Testis (tissue), 3 donors: ENCODE results near the gene TTL. TPM values are rescaled to one million over a fixed set of nuclear protein-coding genes. Genes with fewer than 3 reads are reported as not detected.
A peak's percentile ranks its signal among the peaks of the same experiment; 100 is the strongest.
"Not testable (repeated sequence)": the region's sequence is repeated elsewhere in the genome, so short reads cannot be mapped to it uniquely, and the experiment has no call there.

Experiments used
- DNase-seq: peaks from one replicate; pipeline ENCODE4 v3.0.0-alpha.2; 2019
- H3K27ac ChIP-seq, 2 donors: fragments of 200-600 bp; sonication (generic); one replicate each; pipeline ENCODE4 v1.5.1; 2019
- H3K27me3 ChIP-seq: fragments of 200-600 bp; sonication (generic); one replicate; pipeline ENCODE4 v1.5.1; 2019
- H3K36me3 ChIP-seq: fragments of 200-600 bp; sonication (generic); one replicate; pipeline ENCODE4 v1.5.1; 2017; ENCODE audit warnings: low read depth; ENCODE audit errors: missing control alignments
- H3K4me1 ChIP-seq: fragments of 200-600 bp; sonication (generic); one replicate; pipeline ENCODE4 v1.5.1; 2019
- H3K4me3 ChIP-seq, 2 donors: fragments of 200-600 bp; sonication (generic); one replicate each; pipeline ENCODE4 v1.5.1; 2017 to 2019
- H3K9me3 ChIP-seq: fragments of 200-600 bp; sonication (generic); one replicate; pipeline ENCODE4 v1.5.1; 2017
- POLR2A ChIP-seq: fragments of 450-650 bp; IDR thresholded peaks from one replicate; pipeline ENCODE4 v1.6.1; 2017; ENCODE audit warnings: antibody characterized with exemption, mild to moderate bottlenecking, moderate library complexity
- WGBS, 2 donors: methylation state at CpG; one replicate each; pipeline ENCODE4 v1.1.5; 2018; 5-methylcytosine and 5-hydroxymethylcytosine counted together
- intact Hi-C: fragments of 100-400 bp; cut with DNase I; formaldehyde crosslinking; loops from one replicate; pipeline ENCODE4 v1.15.1; 2023; ENCODE audit warnings: low total_unique reads
- polyA plus RNA-seq: library from polyadenylated mRNA; stranded (reverse); fragments of 350-450 nt; fragmentation: Illumina TruSeq; extraction: RNeasy Lipid Tissue Mini Kit (QIAGEN cat#74804); gene quantifications from one replicate; pipeline ENCODE4 v1.2.3, GENCODE V29; 2014; ENCODE audit warnings: low read depth, low replicate concordance; ENCODE audit not compliant: insufficient read depth
- total RNA-seq, 2 donors: library from RNA; depleted of rRNA; stranded (reverse); fragments of >200 nt; gene quantifications; one replicate each; pipeline ENCODE4 v1.2.3, GENCODE V29; 2016
- TF ChIP-seq, protein P1 (sequence below), 3 experiments: fragments of 450-650 bp in 2 of 3; fragments of 200-600 bp in 1 of 3; sonication (generic) in 1 of 3; IDR thresholded peaks; one replicate each; pipeline ENCODE4 v1.5.1; 2016 to 2019; ENCODE audit warnings: antibody characterized with exemption in 3 of 3, mild to moderate bottlenecking in 2 of 3, moderate library complexity in 1 of 3

TTL gene
- total and polyA plus RNA-seq, 3 donors from 2014 or later = 11.4 to 14.3 (median 12.2) TPM

DNA sequence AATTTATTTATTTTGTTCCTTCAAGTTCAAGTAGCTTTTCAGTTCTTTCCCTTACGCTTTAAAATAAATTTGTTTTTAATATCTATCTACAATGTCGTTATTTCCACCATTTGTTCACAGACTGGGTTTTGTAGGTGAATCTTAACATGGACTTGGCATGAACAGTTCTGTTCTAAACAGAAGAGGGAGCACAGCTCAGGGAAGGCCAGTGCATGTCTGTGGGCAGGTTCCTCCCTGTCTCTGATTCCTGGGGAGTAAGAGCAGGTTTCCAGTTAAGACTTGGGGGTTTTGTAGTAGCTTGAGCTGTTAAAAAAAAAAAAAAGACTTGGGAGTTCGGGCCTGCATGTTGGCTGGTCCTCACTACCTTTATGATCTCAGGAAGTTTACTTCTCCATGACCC lies 11.1 kb downstream of the TTL start:
- intact Hi-C loops = no loop called here
- no peak overlapping the region for H3K27ac ChIP-seq
- no peaks in the 10 kb centered on the region for H3K36me3 ChIP-seq
- H3K4me3 ChIP-seq = no peak overlapping the region
- no peaks in the 10 kb centered on the region for H3K4me1 ChIP-seq
- no peaks in the 10 kb centered on the region for H3K27me3 ChIP-seq
- WGBS, 2 donors = 85 to 87% methylated on average over 3 of the region's 3 CpGs
- TF ChIP-seq, protein P1, sequence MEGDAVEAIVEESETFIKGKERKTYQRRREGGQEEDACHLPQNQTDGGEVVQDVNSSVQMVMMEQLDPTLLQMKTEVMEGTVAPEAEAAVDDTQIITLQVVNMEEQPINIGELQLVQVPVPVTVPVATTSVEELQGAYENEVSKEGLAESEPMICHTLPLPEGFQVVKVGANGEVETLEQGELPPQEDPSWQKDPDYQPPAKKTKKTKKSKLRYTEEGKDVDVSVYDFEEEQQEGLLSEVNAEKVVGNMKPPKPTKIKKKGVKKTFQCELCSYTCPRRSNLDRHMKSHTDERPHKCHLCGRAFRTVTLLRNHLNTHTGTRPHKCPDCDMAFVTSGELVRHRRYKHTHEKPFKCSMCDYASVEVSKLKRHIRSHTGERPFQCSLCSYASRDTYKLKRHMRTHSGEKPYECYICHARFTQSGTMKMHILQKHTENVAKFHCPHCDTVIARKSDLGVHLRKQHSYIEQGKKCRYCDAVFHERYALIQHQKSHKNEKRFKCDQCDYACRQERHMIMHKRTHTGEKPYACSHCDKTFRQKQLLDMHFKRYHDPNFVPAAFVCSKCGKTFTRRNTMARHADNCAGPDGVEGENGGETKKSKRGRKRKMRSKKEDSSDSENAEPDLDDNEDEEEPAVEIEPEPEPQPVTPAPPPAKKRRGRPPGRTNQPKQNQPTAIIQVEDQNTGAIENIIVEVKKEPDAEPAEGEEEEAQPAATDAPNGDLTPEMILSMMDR (IDR thresholded peaks at IDR 0.05) = no peak
- no peak for TF ChIP-seq POLR2A
- no peaks in the 10 kb centered on the region for H3K9me3 ChIP-seq
- DNase-seq = no peak

DNA sequence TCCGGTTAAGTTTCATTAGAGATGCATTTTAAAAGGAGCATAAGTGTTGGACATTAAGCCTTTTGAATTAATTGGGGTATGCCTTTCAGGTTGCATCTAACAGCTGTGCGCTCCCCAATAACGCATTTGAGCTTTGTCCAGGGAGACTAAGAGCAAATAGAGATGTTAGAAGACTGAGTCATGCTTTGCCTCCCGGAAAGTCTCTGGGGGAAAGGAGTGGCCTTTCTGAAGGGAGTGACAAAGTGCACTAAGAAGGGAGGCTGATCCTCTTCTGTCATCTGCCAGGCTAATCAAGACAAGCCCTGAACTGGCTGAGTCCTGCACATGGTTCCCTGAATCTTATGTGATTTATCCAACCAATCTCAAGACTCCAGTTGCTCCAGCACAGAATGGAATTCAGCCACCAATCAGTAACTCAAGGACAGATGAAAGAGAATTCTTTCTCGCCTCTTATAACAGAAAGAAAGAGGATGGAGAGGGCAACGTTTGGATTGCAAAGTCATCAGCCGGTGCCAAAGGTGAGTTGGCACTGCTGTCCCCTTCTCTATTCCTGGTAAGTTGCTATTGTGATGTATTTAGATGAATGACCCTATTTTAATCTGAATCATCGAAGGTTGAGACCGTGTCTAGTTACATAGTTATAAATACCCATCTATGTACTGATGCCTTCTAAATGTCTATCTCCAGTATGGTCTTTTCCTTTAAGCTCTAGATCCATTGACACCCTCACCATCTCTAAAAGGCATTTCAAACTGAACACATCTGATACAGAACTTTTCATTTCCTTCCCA lies 12.1 kb downstream of the TTL start:
- no peaks in the 10 kb centered on the region for H3K9me3 ChIP-seq
- no peak for DNase-seq
- H3K27ac ChIP-seq = no peak overlapping the region
- H3K27me3 ChIP-seq = no peaks in the 10 kb centered on the region
- H3K4me3 ChIP-seq = no peak overlapping the region
- intact Hi-C loops = no loop called here
- H3K4me1 ChIP-seq = no peaks in the 10 kb centered on the region
- 76 to 78% methylated on average over 9 of the region's 9 CpGs for WGBS, 2 donors
- no peaks in the 10 kb centered on the region for H3K36me3 ChIP-seq
- no peak for TF ChIP-seq POLR2A
- TF ChIP-seq, protein P1 (IDR thresholded peaks at IDR 0.05) = no peak

DNA sequence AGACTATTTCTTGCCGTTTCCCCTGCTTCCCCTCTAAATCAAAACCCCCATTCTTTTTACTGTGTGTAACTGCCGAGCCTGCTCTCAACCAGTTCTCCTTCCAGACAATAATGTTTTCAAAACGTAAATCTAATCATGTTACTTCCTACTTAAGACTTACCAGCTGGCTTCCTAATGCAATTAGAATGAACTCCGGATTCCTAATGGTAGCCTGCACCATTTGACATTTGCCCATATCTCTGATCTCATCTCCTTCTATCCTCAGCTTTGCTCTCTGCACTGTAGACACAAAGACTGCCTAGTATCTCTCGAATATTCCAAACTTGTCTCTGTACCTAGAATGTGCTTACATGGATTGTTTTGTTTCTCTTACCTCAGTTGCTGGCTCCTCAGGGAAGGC lies 12.9 kb downstream of the TTL start:
- no peak for DNase-seq
- H3K4me1 ChIP-seq = no peaks in the 10 kb centered on the region
- intact Hi-C loops = no loop called here
- no peak for TF ChIP-seq POLR2A
- TF ChIP-seq, protein P1 (IDR thresholded peaks at IDR 0.05) = no peak
- no peaks in the 10 kb centered on the region for H3K9me3 ChIP-seq
- no peak overlapping the region for H3K27ac ChIP-seq
- 71 to 76% methylated on average over 5 of the region's 5 CpGs for WGBS, 2 donors
- no peaks in the 10 kb centered on the region for H3K27me3 ChIP-seq
- H3K4me3 ChIP-seq = no peak overlapping the region
- no peaks in the 10 kb centered on the region for H3K36me3 ChIP-seq

DNA sequence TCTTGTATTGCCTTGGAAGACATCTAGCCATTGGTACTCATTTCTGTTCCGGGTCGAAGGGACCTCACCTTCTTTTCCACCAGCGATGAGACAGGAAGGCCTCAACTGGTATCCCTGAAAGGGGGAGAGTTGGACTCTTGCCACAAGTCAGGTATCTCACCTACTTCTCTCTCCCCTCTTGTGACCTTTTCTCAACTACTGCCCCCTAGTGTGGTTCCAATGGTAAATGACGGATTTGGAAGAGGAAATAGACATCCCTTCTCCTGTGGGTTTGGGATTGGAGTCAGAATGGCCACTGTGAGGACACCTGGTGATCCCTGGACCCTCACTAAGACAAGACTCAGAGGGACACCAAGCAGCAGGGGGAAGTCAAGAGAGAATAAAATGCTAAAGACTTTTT lies 13.9 kb downstream of the TTL start:
- H3K4me1 ChIP-seq, H3K9me3 ChIP-seq, intact Hi-C loops, DNase-seq, H3K4me3 ChIP-seq, H3K27ac ChIP-seq, H3K27me3 ChIP-seq, H3K36me3 ChIP-seq: not testable (repeated sequence)
- 87 to 92% methylated on average over 4 of the region's 4 CpGs for WGBS, 2 donors

DNA sequence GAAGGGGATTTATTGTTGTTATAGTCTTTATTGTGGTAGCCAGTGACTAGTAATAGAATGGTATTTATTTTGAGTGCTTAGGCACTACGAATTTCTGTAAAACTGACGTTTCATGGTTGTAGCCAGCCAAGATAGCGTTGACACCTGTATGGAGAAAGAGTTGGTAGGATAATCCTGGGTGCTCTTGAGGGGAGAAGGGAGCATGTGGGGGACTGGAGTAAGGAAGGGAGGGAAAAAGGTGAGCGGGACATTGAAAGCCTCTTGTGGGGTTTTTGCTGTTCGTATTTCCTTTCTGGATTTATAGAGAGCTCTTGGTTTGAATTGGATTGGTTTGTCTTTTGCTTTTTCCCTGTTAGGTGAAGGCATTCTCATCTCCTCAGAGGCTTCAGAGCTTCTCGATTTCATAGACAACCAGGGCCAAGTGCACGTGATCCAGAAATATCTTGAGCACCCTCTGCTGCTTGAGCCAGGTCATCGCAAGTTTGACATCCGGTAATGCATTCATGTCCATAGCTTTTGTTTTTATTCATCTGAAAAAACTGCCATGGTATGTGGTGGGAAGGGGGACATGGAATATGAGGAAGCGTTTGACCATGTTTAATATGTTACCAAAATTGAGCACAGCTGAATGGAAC lies 19.0 kb downstream of the TTL start:
- intact Hi-C loops, H3K9me3 ChIP-seq, H3K4me3 ChIP-seq, H3K27ac ChIP-seq, H3K27me3 ChIP-seq, H3K4me1 ChIP-seq, H3K36me3 ChIP-seq: not testable (repeated sequence)
- WGBS, 2 donors = 66 to 69% methylated on average over 9 of the region's 10 CpGs
- TF ChIP-seq, protein P1 (IDR thresholded peaks at IDR 0.05) = peak in 2 of 3 experiments; percentile 12 to 44
- peak; percentile 29 for DNase-seq

DNA sequence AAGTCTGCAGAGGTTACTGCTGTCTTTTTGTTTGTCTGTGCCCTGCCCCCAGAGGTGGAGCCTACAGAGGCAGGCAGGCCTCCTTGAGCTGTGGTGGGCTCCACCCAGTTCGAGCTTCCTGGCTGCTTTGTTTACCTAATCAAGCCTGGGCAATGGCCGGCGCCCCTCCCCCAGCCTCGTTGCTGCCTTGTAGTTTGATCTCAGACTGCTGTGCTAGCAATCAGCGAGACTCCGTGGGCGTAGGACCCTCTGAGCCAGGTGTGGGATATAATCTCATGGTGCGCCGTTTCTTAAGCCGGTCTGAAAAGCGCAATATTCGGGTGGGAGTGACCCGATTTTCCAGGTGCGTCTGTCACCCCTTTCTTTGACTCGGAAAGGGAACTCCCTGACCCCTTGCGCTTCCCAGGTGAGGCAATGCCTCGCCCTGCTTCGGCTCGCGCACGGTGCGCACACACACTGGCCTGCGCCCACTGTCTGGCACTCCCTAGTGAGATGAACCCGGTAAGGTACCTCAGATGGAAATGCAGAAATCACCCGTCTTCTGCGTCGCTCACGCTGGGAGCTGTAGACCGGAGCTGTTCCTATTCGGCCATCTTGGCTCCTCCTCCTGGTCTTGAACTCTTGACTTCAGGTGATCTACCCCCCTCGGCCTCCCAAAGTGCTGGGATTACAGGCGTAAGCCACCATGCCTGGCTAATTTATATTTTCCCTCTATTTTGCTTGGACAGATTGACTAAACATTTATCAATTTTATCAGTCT lies 27.5 kb downstream of the TTL start:
- intact Hi-C loops, H3K9me3 ChIP-seq: not testable (repeated sequence)
- 97% methylated on average over 7 to 28 of the region's 32 CpGs for WGBS, 2 donors

More for the DNA sequence above, 27.5 kb downstream of the TTL start:
- H3K27me3 ChIP-seq, H3K4me3 ChIP-seq, H3K27ac ChIP-seq, H3K36me3 ChIP-seq, DNase-seq, H3K4me1 ChIP-seq: not testable (repeated sequence)
